Measurements from ENCODE around the gene ANKS3.
A peak's percentile ranks its signal among the peaks of the same experiment; 100 is the strongest.

Gene ANKS3

DNA sequence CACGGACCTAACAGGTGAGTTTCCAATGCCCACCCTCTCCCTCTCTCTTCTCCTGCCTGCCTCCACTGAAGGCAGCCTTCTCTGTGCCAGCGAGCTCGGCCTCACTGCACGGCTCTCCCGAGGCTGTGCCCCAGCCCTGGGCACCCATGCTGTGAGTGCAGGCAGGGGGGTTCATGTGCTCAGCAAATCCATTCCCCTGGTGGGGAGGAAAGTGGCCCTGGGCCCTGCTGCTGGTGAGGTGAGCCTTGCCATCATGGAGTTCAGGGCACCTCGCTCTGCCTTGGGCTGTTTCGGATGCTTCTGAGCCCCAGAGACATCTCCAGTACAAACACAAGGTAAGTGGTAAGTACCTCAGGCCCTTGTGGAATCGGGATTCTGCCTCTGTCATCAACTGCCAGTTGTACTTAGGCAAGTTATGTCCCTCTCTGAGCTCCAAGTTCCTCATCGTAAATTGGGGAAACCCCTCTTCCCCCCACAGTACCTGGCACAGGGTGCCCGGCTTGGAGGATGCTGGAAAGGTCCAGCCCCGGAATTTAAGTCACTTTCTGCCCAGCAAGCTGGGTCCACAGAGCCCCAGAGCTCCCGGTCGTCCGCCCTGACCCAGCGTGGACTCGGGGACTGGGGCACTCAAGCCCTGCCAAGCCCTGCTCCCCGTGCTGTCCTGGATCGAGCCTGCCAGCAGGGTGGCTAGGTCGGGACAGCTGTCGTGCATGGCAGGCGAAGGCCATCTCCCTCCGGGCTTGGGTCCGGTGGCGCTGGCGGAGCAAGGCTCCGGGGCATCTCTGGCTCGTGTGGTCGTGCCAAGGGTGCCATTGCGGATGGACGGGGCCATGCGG, 41.4 kb downstream of the ANKS3 start:
- peak; percentile 11 for DNase-seq (ENCODE audit: low read depth)
- H3K4me3 ChIP-seq (ENCODE audit: low read depth, low read length): peak overlapping the region; percentile 70
- TF ChIP-seq, protein P1, sequence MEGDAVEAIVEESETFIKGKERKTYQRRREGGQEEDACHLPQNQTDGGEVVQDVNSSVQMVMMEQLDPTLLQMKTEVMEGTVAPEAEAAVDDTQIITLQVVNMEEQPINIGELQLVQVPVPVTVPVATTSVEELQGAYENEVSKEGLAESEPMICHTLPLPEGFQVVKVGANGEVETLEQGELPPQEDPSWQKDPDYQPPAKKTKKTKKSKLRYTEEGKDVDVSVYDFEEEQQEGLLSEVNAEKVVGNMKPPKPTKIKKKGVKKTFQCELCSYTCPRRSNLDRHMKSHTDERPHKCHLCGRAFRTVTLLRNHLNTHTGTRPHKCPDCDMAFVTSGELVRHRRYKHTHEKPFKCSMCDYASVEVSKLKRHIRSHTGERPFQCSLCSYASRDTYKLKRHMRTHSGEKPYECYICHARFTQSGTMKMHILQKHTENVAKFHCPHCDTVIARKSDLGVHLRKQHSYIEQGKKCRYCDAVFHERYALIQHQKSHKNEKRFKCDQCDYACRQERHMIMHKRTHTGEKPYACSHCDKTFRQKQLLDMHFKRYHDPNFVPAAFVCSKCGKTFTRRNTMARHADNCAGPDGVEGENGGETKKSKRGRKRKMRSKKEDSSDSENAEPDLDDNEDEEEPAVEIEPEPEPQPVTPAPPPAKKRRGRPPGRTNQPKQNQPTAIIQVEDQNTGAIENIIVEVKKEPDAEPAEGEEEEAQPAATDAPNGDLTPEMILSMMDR (conservative IDR thresholded peaks at IDR 0.05; ENCODE audit: low read depth, low read length): no peak

DNA sequence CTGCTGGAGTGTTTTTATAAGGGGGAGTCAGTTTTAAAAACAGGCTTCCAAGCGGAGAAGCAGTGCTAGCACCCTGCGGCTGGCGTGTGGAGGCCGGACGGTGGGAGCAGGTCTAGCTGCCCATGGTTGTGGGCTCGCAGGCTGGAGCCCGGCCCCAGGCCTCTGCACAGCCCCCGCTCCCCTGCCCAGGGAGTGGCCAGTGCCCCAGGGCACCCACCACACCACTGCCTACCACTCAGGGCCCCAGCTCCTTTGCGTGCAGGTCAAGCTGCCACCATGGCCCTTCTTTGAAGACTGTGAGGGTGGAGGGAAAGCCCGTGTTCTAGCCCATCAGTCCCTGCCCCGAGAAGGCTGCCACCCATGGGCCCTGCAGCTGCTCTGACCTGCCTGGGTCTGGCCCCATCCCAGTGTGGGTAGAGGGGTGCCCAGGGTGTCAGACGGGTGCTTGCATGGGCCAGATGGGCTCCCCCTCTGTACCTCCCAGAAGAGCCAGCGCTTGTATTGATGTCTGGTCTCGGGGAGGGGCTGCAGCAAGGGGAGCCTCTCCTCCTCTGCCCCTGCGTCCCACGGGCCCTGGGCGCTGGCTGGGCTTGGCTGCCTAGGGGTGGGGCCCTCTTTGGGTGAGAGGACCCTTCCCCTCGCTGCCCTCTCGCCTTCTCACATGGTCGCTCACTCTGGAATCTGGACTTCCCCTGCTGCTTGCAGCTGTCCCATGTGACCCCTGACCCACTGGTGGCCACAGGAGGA, 42.2 kb downstream of the ANKS3 start:
- no peak overlapping the region for H3K4me3 ChIP-seq (ENCODE audit: low read depth, low read length)
- TF ChIP-seq, protein P1 (conservative IDR thresholded peaks at IDR 0.05; ENCODE audit: low read depth, low read length): no peak
- no peak for DNase-seq (ENCODE audit: low read depth)

DNA sequence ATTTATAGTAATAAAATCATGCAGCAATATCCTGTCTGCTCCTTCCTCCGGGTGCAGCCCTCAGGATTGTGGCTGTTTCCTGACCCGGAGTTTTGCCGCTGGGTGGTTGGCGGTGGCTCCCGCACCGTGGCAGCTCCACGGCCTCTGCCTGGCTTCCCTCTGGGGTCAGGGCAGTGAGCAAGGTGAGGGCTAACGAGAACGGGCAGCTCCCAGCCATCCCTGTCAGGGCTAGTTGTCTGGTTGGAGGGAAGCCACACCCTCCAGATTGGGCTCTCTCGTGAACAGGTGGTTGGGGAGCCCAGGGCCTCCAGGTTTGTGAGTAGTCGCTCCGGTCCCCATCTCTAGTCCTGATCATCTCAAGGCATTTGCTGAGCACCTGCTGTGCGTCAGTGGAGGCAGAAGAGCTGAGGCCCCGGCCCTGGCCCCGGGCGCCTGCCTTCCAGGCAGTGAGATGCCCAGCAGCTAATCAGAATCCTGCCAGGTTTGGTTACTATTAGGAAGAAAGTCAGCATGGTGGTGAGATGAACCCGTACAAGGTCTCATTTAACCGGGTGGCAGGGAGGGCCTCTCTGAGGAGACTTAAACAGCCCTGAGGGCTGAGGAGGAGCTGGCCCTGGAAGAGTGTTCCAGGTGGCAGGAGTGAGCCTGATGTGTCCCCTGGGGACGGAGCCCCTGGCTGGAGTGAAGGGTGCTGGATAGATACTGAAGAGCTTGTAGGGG, 43.0 kb downstream of the ANKS3 start:
- H3K4me3 ChIP-seq (ENCODE audit: low read depth, low read length): no peak overlapping the region
- TF ChIP-seq, protein P1 (conservative IDR thresholded peaks at IDR 0.05; ENCODE audit: low read depth, low read length): no peak
- no peak for DNase-seq (ENCODE audit: low read depth)

DNA sequence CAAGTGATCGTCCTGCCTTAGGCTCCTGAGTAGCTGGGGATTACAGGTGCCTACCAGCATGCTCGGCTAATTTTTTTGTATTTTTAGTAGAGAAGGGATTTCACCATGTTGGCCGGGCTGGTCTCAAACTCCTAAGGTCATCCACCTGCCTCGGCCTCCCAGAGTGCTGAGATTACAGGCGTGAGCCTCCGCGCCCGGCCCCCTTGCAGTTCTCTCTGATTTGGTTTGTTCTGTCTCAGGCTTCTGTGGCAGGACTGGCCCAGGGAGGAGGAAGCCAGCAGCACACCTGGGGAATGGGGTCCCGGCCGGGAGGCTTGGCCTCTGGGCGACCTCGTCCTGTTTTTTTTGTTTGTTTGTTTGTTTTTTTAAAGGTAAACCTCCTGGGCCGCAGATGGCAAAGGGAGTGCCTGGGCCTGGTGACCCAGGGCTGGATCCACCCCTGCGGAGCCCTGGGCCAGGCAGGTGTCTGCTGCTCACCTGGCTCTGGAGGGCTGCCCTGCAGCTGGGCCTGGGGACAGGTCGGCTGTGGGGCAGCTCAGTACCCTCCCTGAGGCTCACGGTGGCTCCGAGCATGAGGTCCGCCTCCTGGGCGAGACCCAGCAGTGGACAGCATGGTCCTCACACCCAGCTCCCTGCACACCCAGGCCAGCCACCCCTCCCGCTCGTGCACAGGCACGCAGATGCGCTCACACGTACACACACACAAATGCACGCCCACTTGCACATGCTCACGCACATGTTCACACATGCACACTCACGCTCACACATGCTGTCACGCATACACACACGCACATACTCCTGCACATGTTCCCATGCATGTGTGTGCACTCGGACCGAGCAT, 44.0 kb downstream of the ANKS3 start:
- TF ChIP-seq, protein P1 (conservative IDR thresholded peaks at IDR 0.05; ENCODE audit: low read depth, low read length): no peak
- DNase-seq (ENCODE audit: low read depth): no peak
- no peak overlapping the region for H3K4me3 ChIP-seq (ENCODE audit: low read depth, low read length)

DNA sequence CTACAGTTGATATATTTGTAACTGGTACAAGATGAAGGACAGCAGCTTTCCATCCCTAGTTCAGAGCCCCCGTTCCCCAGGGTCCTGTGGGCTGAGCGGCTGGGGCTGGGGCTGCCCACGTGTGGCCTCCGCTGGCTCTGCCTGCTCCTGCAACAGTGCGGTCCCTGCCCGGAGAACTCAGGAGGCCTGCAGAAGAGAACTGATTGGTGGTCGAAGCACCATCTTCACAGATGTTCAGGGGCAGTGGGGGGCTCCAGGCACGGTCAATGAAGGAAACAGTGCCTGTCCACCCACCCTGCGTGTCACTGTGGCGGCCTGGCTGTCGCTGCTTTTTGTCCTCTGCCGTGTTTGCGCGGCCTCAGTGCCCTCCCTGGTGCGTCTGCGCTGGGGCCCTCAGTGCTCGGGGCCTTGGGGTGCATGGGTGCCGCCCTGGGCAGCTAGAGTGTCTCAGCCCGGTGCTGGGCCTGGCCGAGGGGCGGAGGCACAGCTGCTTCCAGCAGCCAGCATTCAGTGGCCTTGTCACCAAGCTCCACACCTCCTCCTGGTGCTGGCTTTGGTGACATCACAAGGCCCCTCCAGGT, 44.9 kb downstream of the ANKS3 start:
- H3K4me3 ChIP-seq (ENCODE audit: low read depth, low read length): no peak overlapping the region
- no peak for DNase-seq (ENCODE audit: low read depth)
- TF ChIP-seq, protein P1 (conservative IDR thresholded peaks at IDR 0.05; ENCODE audit: low read depth, low read length): no peak

DNA sequence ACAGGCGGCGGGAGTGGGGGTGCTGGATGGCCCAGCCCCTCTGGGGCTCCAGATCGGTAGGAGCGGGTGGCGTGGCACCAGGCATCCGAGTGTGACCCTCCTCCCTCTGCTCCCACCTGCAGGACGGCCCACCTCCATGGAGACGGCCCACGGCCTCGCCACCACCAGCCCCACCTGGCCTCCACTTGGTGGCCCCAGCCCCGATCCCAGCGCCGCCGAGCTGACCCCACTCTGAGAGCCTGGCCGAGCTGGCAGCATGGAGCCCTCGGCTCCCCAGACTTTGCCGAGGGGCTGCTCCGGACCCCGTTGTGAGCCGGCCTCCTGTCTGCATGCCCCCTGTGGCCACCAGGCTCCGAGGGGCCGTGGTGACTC, 45.4 kb downstream of the ANKS3 start:
- TF ChIP-seq, protein P1 (conservative IDR thresholded peaks at IDR 0.05; ENCODE audit: low read depth, low read length): no peak
- no peak overlapping the region for H3K4me3 ChIP-seq (ENCODE audit: low read depth, low read length)
- DNase-seq (ENCODE audit: low read depth): no peak
